HG02678 (cell line): ENCODE measurements around the gene LY6G5C.

Experiments
- ATAC-seq: cut with Tn5 transposase; IDR thresholded peaks from one replicate; pipeline ENCODE4 v1.9.1; 2021; ENCODE audit warnings: mild to moderate bottlenecking, moderate library complexity; ENCODE audit not compliant: unreplicated experiment

LY6G5C gene

GRCh38 chr6:31691564-31692108 is 10.8 kb upstream of the LY6G5C start:
- no peak for ATAC-seq

- no peak for ATAC-seq
These were observed 10.2 kb upstream of the LY6G5C start for GRCh38 chr6:31691078-31691463.

GRCh38 chr6:31690231-31691077 is 9.6 kb upstream of the LY6G5C start:
- ATAC-seq: no peak

- no peak for ATAC-seq
These were observed 8.6 kb upstream of the LY6G5C start for GRCh38 chr6:31689249-31690110.

GRCh38 chr6:31687860-31688693 is 7.2 kb upstream of the LY6G5C start:
- ATAC-seq: no peak

GRCh38 chr6:31687321-31687720 is 6.5 kb upstream of the LY6G5C start:
- ATAC-seq: no peak

- ATAC-seq: no peak
These were observed 5.6 kb upstream of the LY6G5C start for GRCh38 chr6:31686483-31686882.

- ATAC-seq: no peak
These were observed 2.7 kb upstream of the LY6G5C start for GRCh38 chr6:31683591-31683990.

- ATAC-seq: no peak
These were observed 336 bp upstream of the LY6G5C start for GRCh38 chr6:31681135-31681671.

- no peak for ATAC-seq
These were observed 2.9 kb downstream of the LY6G5C start for GRCh38 chr6:31677955-31678354.

- no peak for ATAC-seq
These were observed 4.0 kb downstream of the LY6G5C start for GRCh38 chr6:31676904-31677303.

GRCh38 chr6:31676322-31676903 is 4.5 kb downstream of the LY6G5C start:
- ATAC-seq: no peak

GRCh38 chr6:31669676-31670075 is 11.2 kb downstream of the LY6G5C start, which contains the start of gene LY6G5B:
LY6G5B (plus strand) TSS chr6:31669976; CDS start chr6:31670951, 975 bp downstream.
- ATAC-seq: no peak

- no peak for ATAC-seq
These were observed 14.4 kb downstream of the LY6G5C start for GRCh38 chr6:31666337-31666965.

- peak; percentile 78 for ATAC-seq
These were observed 15.1 kb downstream of the LY6G5C start, which contains the start of gene CSNK2B for GRCh38 chr6:31665501-31666336. CSNK2B (plus strand) TSS chr6:31666080; CDS start chr6:31666832, 752 bp downstream.

- ATAC-seq: no peak
These were observed 15.9 kb downstream of the LY6G5C start, which contains the start of gene GPANK1 for GRCh38 chr6:31664790-31665500. GPANK1 (minus strand) TSS chr6:31664997; CDS start chr6:31664478, 519 bp downstream.

- ATAC-seq: no peak
These were observed 16.7 kb downstream of the LY6G5C start for GRCh38 chr6:31663961-31664789.
